A673 (cell line): ENCODE measurements around the gene CINP.

Experiments used
- CTCF ChIP-seq: fragments of 300-800, 200-600 bp; sonication (generic); conservative IDR thresholded peaks from 2 replicates; pipeline ENCODE4 v1.5.1; 2017; ENCODE audit warnings: low read depth, mild to moderate bottlenecking, antibody characterized with exemption, low read length, moderate library complexity, mixed read lengths
- EZH2 ChIP-seq: fragments of 200-600 bp; sonication (generic); IDR thresholded peaks from 2 replicates; pipeline ENCODE4 v1.6.1; 2017; ENCODE audit warnings: borderline replicate concordance, low read depth, mild to moderate bottlenecking, mixed read lengths, antibody characterized with exemption, low read length; ENCODE audit not compliant: poor library complexity, severe bottlenecking

- TF ChIP-seq CTCF: no peak
- TF ChIP-seq EZH2: no peak
Measured at GRCh38 chr14:102320033-102320660, 42.5 kb downstream of the CINP start.
